Measurements from ENCODE around the gene MACROD2.
"Not testable (repeated sequence)": the region's sequence is repeated elsewhere in the genome, so short reads cannot be mapped to it uniquely, and the experiment has no call there.

MACROD2 gene

DNA sequence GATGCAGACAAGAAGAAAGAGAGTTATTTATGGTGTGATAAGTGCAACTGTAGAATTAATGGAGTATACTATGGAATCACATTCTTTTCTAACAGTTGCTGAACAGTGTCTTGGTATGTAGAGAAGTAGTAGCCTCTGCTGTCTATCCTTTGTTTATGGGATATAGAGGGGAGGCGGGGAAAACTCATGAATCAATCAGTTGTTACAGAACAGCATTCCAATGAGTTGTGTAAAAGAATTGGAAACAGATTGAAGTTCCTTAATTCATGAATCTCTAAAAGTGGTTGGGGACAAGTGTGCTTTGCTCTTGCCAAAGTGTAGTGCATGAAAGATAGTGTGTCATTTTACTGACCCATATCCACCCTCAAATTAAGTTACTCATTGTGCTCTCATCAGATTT, 264.4 kb downstream of the MACROD2 start:
- DNase-seq (ENCODE audit: low read depth in 3 of 3, low spot score in 1 of 3), result no peak

DNA sequence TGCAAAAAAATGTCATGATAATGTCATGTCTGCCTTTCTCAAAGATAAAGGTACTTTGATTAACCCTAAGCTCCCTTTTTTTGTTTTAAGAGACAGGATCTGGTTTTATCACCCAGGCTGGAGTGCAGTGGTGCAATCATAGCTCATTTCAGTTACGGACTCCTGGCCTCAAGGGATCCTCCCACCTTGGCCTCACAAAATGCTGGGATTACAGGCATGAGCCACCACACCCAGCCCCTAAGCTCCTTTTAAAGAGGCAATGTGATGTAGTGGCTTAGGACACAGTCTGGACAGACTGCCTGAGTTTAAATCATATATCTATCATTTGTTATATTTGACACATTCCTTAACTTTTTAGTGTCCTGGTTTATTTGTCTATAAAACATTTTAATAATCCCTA, 265.1 kb downstream of the MACROD2 start:
- DNase-seq (ENCODE audit: low read depth in 3 of 3, low spot score in 1 of 3), result no peak

DNA sequence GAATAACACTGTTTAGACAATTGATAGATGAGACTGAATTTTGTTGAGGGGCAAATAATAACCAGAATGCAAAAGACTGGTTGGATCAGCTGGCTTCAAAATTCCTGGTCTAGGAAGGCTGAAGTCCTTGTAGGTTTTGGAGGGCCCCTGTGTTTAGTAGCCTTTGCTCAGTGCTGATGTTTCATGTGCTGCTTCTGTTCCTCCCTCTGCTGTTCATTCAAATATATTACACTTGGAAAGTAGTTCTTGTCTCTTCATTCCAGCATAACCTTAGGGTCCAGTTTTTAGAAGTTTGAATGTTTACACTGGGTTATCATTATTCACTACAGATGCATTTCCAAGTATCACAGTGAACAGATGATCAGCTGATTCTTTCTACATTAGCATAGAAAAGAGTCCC, 269.6 kb downstream of the MACROD2 start:
- no peak for DNase-seq (ENCODE audit: low read depth in 3 of 3, low spot score in 1 of 3)

DNA sequence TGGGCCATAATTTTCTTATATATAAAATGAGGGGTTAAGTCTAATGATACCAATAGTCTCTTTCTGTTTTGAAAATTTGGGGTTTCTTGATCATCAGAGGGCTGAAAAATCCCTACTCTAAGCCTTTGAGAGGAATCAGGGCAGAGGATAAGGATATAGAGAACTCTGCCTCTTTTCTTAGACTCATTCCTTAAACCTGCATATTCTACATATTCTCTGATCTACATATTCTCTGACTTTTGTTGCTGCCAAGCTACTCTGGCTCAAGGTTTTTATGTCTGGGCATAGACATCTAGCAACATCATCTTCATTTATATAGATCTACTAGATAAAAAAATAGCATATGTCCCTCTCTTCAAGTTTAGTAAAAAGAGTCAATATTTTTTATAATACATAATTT, 270.9 kb downstream of the MACROD2 start:
- DNase-seq (ENCODE audit: low read depth in 3 of 3, low spot score in 1 of 3), result no peak

GRCh38 chr20:14270751-14271150, 275.4 kb downstream of the MACROD2 start:
- DNase-seq (ENCODE audit: low read depth in 3 of 3, low spot score in 1 of 3), result not testable (repeated sequence)

GRCh38 chr20:14282140-14282539, 286.8 kb downstream of the MACROD2 start:
- DNase-seq (ENCODE audit: low read depth in 3 of 3, low spot score in 1 of 3), result no peak

GRCh38 chr20:14284443-14284842, 289.1 kb downstream of the MACROD2 start:
- DNase-seq (ENCODE audit: low read depth in 3 of 3, low spot score in 1 of 3), result no peak

- no peak for DNase-seq (ENCODE audit: low read depth in 3 of 3, low spot score in 1 of 3)
Observed at GRCh38 chr20:14288341-14289330, 293.3 kb downstream of the MACROD2 start.

DNA sequence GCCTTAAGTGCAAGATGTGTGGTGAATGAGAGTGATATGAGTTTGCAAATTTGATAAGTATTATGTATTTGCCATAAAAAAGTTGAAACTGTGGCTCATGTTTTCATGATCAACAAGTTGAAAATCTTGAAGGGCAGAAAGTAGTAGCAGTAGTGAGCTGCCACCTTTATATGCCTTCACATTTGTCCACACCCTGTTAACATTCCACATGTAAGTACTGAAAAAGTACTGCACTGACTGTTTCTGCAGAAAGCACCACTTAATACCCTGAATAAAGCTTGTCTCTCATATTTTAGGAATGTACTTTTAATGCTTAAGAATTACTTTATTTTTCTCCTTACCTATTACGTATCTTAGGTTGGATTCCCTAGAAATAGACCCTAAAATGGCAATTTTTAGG, 296.2 kb downstream of the MACROD2 start:
- DNase-seq (ENCODE audit: low read depth in 3 of 3, low spot score in 1 of 3), result no peak

DNA sequence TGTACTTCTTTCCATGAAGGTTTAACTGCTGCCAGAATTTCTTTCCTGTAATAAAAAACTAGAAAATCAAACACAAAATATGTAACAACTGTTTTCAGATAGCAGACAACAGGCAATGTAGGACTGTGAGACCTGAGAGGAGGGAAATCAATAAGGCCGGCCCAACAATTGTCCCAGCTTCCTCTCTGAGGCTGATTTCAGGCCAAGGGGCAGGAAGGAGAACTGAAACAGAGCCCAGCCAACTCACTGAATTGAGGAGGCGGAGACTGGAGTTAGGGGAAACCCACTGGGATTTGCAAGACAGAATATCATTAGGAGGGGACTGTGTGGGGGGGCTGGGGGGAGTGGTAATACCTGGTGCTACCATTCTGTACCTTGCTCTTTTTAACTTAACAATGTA, 299.9 kb downstream of the MACROD2 start:
- no peak for DNase-seq (ENCODE audit: low read depth in 3 of 3, low spot score in 1 of 3)

DNA sequence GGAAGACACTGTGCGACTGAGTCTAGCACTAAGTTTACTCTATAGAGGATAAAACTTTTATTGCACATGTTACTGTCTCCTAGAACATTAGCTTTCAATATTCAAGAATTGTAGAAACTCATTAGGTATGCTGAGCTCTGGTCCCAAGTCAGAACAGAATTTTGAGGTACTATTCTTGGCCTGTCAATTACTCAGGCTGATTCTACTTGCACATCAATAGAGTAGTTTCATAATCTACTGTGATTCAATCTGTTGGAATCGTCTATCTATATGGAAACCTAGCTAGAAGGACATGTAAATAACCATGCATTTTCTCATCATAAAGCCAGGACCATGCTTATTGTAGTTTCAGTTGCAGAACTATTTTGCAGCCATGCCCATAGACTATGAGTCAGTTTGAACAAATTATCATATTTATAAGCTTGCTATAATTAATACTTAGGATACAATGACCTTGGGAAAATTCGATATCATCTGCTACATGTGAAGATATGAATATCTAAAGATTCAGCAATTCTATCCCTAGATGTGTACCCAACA, 300.5 kb downstream of the MACROD2 start:
- DNase-seq (ENCODE audit: low read depth in 3 of 3, low spot score in 1 of 3), result no peak

- DNase-seq (ENCODE audit: low read depth in 3 of 3, low spot score in 1 of 3), result no peak
Observed at GRCh38 chr20:14299831-14300230, 304.5 kb downstream of the MACROD2 start.

GRCh38 chr20:14303106-14303505, 307.8 kb downstream of the MACROD2 start:
- no peak for DNase-seq (ENCODE audit: low read depth in 3 of 3, low spot score in 1 of 3)

- DNase-seq (ENCODE audit: low read depth in 3 of 3, low spot score in 1 of 3), result no peak
Observed at GRCh38 chr20:14303651-14304050, 308.3 kb downstream of the MACROD2 start.

DNA sequence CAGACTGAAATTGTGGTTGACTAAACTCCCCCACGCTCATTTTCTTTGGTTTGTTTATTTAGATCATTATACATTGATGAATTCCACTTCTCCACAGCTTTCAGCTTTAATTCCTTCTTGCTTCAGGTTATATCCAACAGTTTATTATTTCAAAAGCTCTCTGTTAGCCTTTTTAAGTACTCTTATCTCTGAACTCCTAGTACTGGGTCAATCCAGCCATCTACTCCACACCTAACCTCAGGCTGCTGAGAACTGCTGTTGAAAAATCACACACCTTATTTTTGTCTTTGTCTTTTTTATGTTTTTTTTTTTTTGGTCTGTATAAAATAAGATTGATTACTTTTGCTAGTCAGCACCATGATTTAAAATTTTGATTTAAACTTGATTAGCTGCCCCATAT, 309.2 kb downstream of the MACROD2 start:
- no peak for DNase-seq (ENCODE audit: low read depth in 3 of 3, low spot score in 1 of 3)

DNA sequence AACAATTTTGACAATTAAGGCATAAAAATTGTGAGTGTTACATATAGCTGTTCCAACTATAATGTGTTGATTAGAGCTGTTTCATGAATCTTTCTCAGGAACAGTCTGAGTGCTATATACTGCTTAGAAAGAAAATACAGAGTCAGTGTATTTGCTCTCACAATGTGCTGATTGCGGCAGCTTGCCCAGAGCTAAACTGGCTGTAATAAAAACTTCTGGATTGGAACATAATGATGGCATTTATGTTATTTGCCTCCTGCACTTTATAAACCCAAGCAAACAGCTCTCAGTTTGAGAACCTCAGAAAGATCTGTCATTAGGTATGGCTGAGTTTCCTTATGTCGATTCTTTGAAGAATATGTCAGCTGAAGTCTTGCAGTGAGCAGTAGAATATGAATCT, 312.6 kb downstream of the MACROD2 start:
- DNase-seq (ENCODE audit: low read depth in 3 of 3, low spot score in 1 of 3), result no peak

DNA sequence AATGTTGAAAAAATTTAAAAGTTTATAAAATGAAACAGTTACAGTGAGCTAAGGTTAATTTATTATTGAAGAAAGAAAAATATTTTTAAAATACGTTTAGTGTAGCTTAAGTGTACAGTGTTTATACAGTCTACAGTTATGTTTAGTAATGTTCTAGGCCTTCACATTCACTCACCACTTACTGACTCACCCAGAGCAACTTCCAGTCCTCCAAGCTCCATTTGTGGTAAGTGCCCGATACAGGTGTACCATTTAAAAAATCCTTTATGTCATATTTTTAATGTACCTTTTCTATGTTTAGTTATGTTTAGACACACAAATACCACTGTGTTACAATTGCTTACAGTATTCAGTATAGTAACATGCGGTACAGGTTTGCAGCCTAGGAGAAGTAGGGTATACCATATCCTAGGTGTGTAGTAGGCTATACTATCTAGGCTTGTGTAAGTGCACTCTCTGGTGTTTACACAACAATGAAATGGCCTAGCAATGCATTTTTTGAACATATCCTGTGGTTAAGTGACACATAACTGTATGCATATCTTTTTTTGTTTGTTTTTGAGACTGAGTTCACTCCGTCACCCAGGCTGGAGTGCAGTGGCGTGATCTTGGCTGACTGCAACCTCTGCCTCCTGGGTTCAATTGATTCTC, 315.8 kb downstream of the MACROD2 start:
- DNase-seq (ENCODE audit: low read depth in 3 of 3, low spot score in 1 of 3), result no peak

DNA sequence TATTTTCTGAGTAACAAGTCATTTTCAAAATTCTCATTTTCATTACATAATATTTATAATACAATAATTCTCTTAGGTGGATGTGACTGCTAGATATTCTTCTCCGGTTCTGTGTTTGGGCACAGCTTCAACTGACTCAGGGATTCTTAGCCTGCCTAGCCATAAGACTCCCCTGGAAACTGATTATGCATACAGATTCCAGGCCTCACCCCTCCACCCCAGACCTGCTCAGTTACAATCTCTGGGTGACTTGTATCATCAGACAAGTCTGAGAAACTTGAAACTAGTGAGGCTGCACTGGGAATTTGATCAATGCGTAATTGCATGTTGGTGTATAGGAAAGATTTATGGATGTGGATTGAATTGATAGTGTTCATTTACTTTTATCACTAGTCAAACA, 316.7 kb downstream of the MACROD2 start:
- DNase-seq (ENCODE audit: low read depth in 3 of 3, low spot score in 1 of 3), result no peak

GRCh38 chr20:14313341-14314020, 318.2 kb downstream of the MACROD2 start:
- no peak for DNase-seq (ENCODE audit: low read depth in 3 of 3, low spot score in 1 of 3)

DNA sequence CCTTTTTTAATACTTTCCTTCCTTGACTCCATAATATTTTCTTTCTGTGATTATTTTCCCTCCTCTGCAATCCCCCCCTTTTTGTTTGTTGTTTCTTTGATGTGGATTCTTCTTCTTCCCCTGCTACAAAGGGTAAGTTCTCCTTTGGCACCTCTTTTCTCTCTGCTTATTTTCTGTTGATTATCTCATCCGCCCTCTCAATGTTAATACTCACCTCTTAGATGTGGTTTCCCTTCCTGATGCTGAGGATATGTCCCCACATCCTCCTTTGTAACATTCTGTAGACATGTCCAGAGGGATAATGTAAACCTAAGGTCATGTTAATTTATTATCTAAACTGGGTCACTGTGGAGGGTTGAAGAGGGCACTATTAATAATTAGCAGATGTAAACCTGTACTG, 324.4 kb downstream of the MACROD2 start:
- no peak for DNase-seq (ENCODE audit: low read depth in 3 of 3, low spot score in 1 of 3)

- DNase-seq (ENCODE audit: low read depth in 3 of 3, low spot score in 1 of 3), result no peak
Observed at GRCh38 chr20:14331646-14332045, 336.3 kb downstream of the MACROD2 start.

DNA sequence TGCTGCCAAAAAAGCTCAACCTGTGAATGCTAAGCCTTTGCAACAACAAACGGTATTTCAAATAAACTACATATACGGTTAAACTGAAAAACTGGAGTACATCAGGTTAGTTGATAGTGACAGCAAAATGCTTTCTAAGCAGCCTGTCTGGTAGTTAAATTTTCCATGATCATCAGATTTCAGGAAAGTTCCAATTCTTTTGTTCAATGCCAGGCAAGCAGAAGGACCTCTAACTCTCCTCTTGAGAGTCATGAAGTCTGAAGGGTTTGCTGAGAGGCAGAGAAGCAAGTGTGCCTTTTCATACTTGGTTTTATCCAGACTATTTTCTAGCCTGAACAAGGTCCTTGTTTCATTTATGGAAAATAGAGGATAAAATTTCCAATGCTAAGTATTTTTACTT, 337.6 kb downstream of the MACROD2 start:
- DNase-seq (ENCODE audit: low read depth in 3 of 3, low spot score in 1 of 3), result no peak
